ENCODE data around the gene STK17A. TPM values are rescaled to one million over a fixed set of nuclear protein-coding genes. Genes with fewer than 3 reads are reported as not detected.

The STK17A gene
- total and polyA plus RNA-seq, 2 of the 8 experiments (the other 6 are each of a cell fraction or from before 2014, with no cell fraction given): 2.2 to 12.2 TPM

DNA sequence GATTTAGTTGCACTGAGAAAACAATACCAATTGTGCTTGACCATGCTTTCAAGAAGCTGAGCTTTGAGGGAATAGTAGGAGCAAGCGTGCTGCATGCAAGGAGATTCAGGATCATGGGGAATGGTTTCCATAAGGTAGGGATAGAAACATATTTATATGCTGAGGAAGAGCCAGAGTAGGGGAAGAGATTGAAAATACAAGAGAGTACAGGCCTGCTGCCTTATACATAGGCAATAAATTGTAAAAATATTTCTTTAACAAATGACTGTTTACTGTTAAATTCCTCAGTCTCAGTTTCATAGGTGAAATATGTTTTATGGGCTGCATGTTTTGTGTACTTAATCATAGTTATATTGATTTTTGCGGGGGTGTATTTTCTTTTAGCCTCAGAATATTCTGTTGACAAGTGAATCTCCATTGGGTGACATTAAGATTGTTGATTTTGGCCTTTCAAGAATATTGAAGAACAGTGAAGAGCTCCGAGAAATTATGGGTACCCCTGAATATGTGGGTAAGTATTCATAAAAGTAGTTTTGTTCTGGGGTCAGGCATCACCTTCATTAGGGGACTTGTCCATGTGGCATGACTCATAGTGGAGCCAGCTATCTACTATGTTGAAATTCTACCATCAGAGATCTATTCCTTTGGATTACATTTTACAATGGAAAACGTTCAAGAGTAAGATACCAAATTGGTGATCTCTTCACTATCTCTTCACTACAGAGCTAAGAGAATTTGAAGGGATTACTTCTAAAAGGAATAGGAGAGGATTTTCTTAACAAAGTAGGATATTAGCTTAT lies 36.5 kb downstream of the STK17A start (continued):
- TF ChIP-seq CTCF (IDR thresholded peaks at IDR 0.05; ENCODE audit: control extremely low read depth in 1 of 3, insufficient read depth in 1 of 3, low read depth in 1 of 3, low read length in 3 of 3) (no peak), PHF8 (conservative IDR thresholded peaks at IDR 0.05; ENCODE audit: low read depth, low read length) (no peak), TBP (IDR thresholded peaks at IDR 0.05; ENCODE audit: low read depth, low read length) (no peak)
